ES-I3 (cell line): ENCODE data around the gene AAGAB.
"Not testable (repeated sequence)": the region's sequence is repeated elsewhere in the genome, so short reads cannot be mapped to it uniquely, and the experiment has no call there.

Source experiments
- H3K36me3 ChIP-seq: 2 replicates; pipeline ENCODE4 v1.6.1; 2013; ENCODE audit warnings: mild to moderate bottlenecking, low read length, control low read depth, moderate library complexity; ENCODE audit not compliant: insufficient read depth
- H3K4me1 ChIP-seq: 2 replicates; pipeline ENCODE4 v1.6.1; 2013; ENCODE audit warnings: mild to moderate bottlenecking, control low read depth, low read length; ENCODE audit not compliant: insufficient read depth
- H3K9ac ChIP-seq: 2 replicates; pipeline ENCODE4 v1.6.1; 2013; ENCODE audit warnings: low read depth, mild to moderate bottlenecking, low read length, moderate library complexity
- H3K9me3 ChIP-seq: 2 replicates; pipeline ENCODE4 v1.6.1; 2013; ENCODE audit warnings: mild to moderate bottlenecking, low read length, moderate library complexity; ENCODE audit not compliant: control insufficient read depth, insufficient read depth

AAGAB gene

GRCh38 chr15:67267951-67268941, 13.8 kb upstream of the AAGAB start:
- no peaks in the 10 kb centered on the region for H3K36me3 ChIP-seq
- H3K9me3 ChIP-seq, result no peaks in the 10 kb centered on the region
- peaks cover 14% of the 10 kb centered on the region for H3K4me1 ChIP-seq

GRCh38 chr15:67267440-67267839, 13.0 kb upstream of the AAGAB start:
- no peak overlapping the region for H3K9ac ChIP-seq
- no peaks in the 10 kb centered on the region for H3K9me3 ChIP-seq
- no peaks in the 10 kb centered on the region for H3K36me3 ChIP-seq
- peaks cover 14% of the 10 kb centered on the region for H3K4me1 ChIP-seq

More at GRCh38 chr15:67267951-67268941, 13.8 kb upstream of the AAGAB start:
- no peak overlapping the region for H3K9ac ChIP-seq

- Histone ChIP-seq H3K9ac (no peak overlapping the region), H3K9me3 (no peaks in the 10 kb centered on the region), H3K36me3 (no peaks in the 10 kb centered on the region), H3K4me1 (peaks cover 14% of the 10 kb centered on the region)
Measured at GRCh38 chr15:67266870-67267269, 12.4 kb upstream of the AAGAB start.

GRCh38 chr15:67259806-67260205, 5.3 kb upstream of the AAGAB start:
- H3K9me3 ChIP-seq, result no peaks in the 10 kb centered on the region
- H3K9ac ChIP-seq, result no peak overlapping the region
- no peaks in the 10 kb centered on the region for H3K36me3 ChIP-seq
- H3K4me1 ChIP-seq, result no peaks in the 10 kb centered on the region

GRCh38 chr15:67259379-67259778, 4.9 kb upstream of the AAGAB start:
- Histone ChIP-seq H3K9ac (no peak overlapping the region), H3K9me3 (no peaks in the 10 kb centered on the region), H3K4me1 (no peaks in the 10 kb centered on the region), H3K36me3 (no peaks in the 10 kb centered on the region)

- H3K4me1 ChIP-seq, H3K36me3 ChIP-seq, H3K9ac ChIP-seq, H3K9me3 ChIP-seq: not testable (repeated sequence)
Measured at GRCh38 chr15:67258412-67258811, 4.0 kb upstream of the AAGAB start.

GRCh38 chr15:67256051-67256450, 1.6 kb upstream of the AAGAB start:
- H3K4me1 ChIP-seq, result no peaks in the 10 kb centered on the region
- no peaks in the 10 kb centered on the region for H3K36me3 ChIP-seq
- H3K9ac ChIP-seq, result no peak overlapping the region
- H3K9me3 ChIP-seq, result no peaks in the 10 kb centered on the region

- no peaks in the 10 kb centered on the region for H3K4me1 ChIP-seq
- H3K36me3 ChIP-seq, result no peaks in the 10 kb centered on the region
- no peaks in the 10 kb centered on the region for H3K9me3 ChIP-seq
- H3K9ac ChIP-seq, result peak overlapping the region; percentile 75
Measured at GRCh38 chr15:67253549-67254237, 768 bp downstream of the AAGAB start.

GRCh38 chr15:67253101-67253500, 1.4 kb downstream of the AAGAB start:
- H3K36me3 ChIP-seq, result no peaks in the 10 kb centered on the region
- no peak overlapping the region for H3K9ac ChIP-seq
- H3K4me1 ChIP-seq, result no peaks in the 10 kb centered on the region
- no peaks in the 10 kb centered on the region for H3K9me3 ChIP-seq

- Histone ChIP-seq H3K36me3 (no peaks in the 10 kb centered on the region), H3K9ac (no peak overlapping the region), H3K4me1 (no peaks in the 10 kb centered on the region), H3K9me3 (no peaks in the 10 kb centered on the region)
Measured at GRCh38 chr15:67251318-67251717, 3.1 kb downstream of the AAGAB start.

GRCh38 chr15:67249830-67250229, 4.6 kb downstream of the AAGAB start:
- H3K4me1 ChIP-seq, result no peaks in the 10 kb centered on the region
- H3K9ac ChIP-seq, result no peak overlapping the region
- no peaks in the 10 kb centered on the region for H3K9me3 ChIP-seq
- H3K36me3 ChIP-seq, result no peaks in the 10 kb centered on the region

- no peak overlapping the region for H3K9ac ChIP-seq
- H3K9me3 ChIP-seq, result no peaks in the 10 kb centered on the region
- H3K36me3 ChIP-seq, result no peaks in the 10 kb centered on the region
- peaks cover 5% of the 10 kb centered on the region for H3K4me1 ChIP-seq
Measured at GRCh38 chr15:67248011-67248505, 6.4 kb downstream of the AAGAB start.

- not testable (repeated sequence) for H3K9me3 ChIP-seq, H3K9ac ChIP-seq, H3K36me3 ChIP-seq
- H3K4me1 ChIP-seq, result peaks cover 14% of the 10 kb centered on the region
Measured at GRCh38 chr15:67246606-67247005, 7.9 kb downstream of the AAGAB start.

GRCh38 chr15:67244971-67245478, 9.4 kb downstream of the AAGAB start:
- Histone ChIP-seq H3K9ac (no peak overlapping the region), H3K4me1 (peaks cover 28% of the 10 kb centered on the region), H3K9me3 (no peaks in the 10 kb centered on the region), H3K36me3 (no peaks in the 10 kb centered on the region)
